HG03095 (cell line): ENCODE data around the gene ERC2.
A peak's percentile ranks its signal among the peaks of the same experiment; 100 is the strongest.

ENCODE experiments used
- ATAC-seq: cut with Tn5 transposase; IDR thresholded peaks from one replicate; pipeline ENCODE4 v1.9.1; 2021; ENCODE audit warnings: moderate library complexity; ENCODE audit not compliant: unreplicated experiment

The ERC2 gene

DNA sequence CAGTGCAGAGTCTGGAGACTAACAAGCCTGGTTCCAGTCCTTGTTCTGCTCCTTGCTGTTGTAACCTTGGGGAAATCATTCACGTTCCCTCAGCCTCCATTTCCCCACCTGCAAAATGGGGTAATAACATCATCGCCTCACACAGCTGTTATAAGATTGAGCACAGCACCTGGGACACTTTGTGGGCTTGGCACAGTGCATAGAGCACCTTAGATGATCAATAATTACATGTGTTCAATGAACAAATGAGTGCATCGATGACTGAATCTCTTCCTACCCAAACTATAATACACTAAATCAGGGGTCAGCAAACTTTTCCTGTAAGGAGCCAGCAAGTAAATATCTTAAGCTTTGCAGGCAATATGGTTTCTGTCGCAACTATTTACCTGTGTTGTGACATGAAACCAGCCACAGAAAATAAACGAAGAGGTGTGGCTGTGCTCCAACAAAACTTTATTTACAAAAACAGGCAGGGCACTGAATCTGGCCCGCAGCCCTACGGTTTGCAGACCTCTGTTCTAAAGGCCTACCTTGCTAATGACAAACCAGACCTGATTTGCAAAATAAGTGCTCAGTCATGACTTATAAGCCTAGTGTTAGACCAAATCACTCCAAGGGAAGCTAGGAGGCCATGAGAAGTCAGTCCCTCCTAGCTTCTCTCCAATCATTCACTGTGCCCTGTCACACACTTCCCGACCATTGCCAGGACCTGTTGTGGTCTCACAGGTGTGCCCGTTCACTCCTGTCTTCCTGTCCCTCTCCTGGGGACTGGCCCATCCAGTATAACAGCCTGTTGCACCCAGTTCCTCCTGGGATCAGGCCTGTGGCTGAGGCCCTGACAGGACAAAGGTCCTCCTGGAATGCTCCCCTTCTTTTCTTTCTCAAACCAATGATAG is 831.7 kb downstream of the ERC2 start:
- ATAC-seq, result no peak

DNA sequence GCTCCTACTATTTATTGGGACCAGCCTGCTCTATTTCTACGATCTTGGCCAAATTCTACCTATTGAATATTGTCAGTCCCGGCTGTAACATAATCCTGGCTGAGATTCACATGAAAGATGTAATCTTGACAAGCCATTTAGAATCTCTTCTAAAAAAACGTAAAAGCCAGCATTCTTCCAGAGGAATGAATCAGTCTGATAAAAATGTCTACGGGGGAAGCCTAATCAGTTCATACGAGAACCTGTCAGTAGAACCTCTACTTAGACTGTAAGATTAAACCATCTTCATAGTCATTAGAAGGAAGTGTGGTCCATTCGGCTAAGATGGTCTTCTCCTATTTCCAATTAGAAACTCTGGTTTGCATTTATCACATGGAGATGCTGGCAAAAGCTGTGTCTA is 833.9 kb downstream of the ERC2 start:
- ATAC-seq, result no peak

DNA sequence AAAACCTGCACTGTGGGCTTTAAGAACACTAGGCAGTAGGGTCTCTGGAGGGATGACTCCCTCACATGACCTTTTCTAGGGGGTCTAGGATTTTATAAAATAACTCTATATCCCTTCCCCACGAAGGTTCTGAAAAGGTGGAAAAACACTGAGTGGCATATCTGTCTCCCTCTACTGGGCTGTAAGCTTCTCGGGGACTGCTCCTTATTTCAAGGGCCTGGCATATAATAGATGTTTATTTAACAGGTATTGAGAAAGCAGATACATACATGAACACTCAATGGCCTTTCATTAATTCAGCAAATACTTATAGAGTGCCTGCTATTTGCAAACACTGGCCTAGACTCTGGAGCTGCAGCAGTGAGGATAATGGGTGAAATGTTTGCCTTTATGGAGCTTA is 834.9 kb downstream of the ERC2 start:
- ATAC-seq, result no peak

DNA sequence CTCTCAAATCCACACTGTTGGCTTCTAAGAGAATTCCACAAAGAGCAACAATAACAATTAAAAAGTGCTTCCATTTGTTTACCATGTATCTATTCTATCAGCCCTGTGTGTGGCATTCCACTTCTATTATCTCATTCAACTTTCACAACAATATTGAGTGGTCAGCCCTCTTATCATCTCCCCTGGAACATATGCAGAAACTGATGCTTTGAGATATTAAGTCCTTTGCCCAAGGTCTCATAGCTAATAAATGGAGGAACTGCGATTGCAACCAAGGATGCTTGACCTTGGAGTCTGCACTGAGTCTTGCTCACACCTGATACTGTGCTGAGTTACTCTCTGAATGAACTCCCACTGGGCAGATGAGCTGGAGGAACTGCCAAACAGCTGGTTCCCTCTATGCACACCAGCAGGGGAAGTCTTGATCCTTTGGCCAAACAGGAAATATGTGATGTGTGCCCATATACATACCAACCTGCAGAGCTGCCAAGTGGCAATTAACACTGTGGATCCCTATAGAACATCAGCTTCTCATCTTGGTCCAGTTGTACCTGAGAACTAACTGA is 836.4 kb downstream of the ERC2 start:
- no peak for ATAC-seq

DNA sequence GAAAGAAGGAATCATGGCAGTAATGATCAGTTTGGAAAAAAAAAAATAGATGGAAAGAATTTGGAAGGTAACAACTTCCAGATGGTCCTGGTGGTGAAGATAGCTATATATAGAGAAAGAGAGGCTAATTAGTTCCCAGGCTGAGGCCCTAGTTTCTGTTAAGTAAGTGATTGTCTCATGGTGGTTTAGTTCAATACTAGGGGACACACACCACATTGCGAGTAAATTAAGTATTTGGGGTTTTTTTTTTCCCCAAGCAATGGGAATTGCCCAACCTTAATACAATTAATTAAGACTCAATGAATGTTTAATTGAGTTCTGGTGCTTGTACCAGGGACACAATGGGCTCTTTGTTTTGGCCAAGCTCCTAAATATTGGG is 837.4 kb downstream of the ERC2 start:
- ATAC-seq, result no peak

DNA sequence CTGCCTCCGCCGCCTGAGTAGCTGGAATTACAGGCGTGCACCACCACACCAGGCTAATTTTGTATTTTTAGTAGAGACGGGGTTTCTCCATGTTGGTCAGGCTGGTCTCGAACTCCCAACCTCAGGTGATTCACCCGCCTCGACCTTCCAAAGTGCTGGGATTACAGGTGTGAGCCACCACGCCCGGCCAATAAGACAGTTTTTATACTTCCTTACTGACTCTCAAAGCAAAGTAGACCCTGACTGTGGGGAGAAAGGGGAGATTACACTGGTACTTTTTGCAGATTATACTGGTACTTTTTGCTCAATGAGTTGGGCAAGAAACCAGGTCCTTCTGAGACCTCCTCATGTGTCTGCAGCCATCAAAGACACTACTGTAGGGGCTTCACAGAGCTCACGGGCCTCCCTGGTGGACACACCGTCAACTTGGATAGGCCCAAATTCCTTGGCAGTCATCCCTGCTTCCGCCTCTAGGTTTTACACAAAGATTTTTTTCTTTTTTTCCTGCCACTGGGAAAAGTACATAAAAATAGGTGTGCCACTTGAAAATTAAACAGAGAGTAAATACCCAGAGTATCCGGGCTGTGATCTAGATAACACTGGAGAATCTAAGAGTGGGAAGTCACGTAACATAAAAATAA is 837.9 kb downstream of the ERC2 start:
- no peak for ATAC-seq

DNA sequence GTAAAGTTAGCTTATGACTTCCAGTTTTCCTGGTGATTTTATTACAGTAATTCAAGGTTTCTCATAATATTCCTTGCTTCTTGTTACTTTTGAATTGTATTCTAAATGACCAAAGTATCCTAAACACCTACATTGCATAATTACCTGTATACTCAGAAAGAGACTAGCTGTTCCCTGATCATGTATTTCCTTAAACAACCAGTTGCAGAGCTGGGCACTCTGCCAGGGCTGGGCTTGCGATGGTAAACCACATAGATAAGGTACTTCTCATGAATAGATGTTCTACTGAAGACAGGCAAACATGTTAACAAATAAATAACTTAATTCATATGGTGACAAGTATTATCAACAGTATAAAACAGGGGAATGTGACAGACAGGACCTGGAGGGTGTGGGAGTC is 838.8 kb downstream of the ERC2 start:
- ATAC-seq, result no peak

DNA sequence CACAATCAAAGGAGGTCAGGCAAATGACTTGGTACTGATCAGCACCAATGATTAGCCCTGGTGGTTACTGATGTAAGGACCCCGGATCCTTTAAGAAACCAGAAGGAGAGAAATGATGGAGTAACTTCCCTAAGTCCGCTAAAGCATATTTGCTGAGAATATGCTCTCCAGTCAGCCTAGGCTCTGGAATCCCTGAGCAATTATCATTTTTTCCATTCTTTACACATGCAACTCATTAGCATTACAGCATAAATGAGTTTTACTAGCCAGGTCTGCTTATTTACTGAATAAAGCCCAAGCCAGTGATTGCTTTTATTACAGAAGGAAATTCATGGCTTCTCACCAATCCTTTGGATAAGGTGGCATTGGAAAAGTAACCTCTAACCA is 842.0 kb downstream of the ERC2 start:
- ATAC-seq, result no peak

DNA sequence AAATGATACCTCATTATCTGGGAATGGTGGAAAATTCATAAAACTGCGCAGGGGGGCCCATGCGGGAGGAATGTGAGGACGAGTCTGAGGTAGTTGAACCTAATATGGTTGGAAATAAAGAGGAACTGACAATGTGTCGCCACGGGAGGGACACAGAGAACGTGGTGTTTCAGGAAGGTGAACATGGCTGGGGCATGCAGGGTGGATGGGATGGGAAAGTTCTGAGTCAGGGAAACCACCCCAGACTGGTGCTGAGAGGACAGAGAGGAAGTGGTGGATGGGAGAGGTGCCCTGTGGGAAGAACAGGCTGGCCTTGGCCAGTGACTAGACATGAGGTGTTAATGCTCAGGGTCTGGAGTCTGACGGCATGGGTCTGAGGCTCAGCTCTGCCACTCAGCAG is 844.0 kb downstream of the ERC2 start:
- no peak for ATAC-seq

DNA sequence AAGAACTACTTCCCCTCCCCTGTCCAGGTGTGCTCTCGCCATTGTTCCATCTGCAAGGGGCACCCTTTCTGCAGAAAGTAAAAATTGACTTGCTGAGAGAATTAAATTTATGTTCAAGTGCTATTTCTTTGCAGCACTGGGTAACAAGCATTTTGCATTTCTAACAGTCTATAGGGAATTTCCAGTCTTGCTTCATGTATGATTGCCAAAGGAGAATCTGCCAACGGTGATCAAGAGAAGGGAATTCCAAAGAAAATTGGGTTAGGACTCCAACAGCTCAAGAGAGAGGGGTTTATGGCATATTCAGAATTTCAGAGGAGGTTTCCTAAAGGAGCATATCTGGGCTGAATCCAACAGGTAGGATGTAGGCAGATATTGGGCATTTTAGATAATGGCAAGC is 844.5 kb downstream of the ERC2 start:
- no peak for ATAC-seq

DNA sequence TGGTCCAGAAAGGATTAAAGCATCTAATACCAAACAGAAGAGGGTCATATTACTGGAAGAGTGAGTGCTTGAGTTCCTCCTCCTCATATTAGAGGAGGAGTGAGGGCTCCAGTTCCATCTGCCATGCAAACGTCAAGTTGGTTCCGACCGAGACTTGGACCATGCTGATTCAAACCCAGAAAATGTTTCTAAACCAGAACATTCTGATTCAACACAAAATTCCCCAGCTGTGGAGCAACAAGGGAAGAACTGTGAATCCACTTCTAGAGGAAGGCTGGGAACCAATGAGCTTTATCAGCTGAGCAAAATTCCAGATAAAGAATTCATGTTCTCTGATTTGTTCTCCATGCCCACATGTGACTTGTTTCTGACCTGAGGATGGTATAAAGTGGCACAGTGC is 845.5 kb downstream of the ERC2 start:
- ATAC-seq, result no peak

DNA sequence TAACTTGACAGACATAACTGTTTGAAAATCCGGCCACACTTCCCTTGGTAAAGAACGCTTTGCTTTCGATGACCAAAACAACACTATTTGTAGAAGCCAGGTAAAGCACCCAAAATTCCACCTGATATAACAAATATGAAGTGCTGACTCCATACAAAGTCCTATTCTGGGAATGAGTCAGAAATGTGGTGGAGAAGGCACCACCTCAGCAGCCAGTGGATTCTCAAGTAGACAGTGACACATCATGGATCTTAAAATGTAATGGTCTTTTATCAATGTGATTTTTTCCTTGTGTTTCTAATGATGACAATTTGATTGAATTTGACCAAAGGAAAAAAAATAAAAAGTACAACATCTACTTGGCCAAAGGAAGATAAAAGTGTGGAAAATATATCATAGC is 846.2 kb downstream of the ERC2 start:
- ATAC-seq, result no peak

DNA sequence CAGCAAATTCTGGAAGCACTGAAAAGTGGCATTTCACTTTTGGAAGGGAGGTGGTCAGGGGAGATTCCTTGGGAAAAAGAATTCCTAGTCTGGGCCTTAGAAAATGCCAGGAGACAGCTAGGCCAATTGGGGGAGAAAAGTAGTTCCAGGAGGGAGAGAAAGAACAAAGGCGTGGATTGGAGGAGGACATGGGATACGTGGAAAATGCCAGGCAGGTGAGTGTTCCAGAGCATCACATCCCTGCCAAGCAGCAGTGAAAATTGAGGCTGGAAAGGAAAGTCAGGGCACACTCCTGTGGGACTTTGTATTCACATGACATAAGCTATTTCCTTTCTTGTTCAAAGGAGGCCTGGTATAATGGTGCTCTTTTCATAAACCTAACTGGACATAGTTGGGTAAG is 846.6 kb downstream of the ERC2 start:
- ATAC-seq, result no peak

DNA sequence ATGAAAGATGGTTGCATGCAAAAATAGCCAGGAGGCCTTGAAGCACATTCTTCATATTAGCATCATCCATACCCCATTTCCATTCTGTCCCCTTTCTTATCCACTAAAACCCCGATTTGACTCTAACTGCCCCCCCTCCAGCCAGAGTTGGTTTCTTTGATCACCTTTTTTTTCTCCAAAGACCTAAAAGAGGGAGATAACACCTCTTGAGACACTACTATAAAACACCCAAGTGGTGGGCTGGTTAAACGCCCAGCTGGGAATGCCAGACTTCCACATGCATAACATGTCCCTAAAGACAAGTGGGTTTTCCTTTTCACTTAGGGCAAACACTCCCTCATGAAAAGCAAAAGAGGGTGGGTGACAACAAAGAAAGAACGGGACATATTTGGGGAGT is 847.2 kb downstream of the ERC2 start:
- no peak for ATAC-seq

DNA sequence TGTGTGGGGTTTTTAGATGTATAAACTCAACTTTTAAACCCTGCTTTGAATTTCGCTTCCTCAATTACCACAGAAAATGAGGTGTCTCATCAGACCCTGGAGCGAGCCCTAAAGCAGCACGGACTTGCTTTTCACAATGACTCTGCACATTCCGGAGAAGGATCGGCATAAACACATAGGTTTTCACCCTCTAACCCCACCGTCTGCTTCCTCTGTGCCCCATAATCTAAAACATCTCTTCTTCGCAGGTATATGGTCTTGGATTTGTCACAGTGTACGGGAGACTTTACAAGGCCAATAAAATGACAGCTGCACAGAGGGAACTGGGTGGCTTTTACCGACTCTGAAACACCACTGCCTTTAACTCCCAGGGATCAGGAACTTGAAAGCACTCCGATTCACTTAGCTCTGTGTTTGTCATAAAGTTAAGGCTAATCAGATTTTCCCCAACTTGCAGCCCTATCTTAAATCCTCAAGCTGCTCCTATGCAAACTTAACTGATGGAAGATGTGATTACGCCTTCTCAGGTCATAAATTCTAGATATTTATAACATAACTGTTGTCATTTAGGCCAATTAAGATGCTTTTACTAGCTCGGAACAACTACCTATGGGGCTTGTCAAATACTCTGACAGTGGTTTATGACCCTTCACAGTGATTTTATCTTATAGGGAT is 847.8 kb downstream of the ERC2 start:
- peak; percentile 66 for ATAC-seq

DNA sequence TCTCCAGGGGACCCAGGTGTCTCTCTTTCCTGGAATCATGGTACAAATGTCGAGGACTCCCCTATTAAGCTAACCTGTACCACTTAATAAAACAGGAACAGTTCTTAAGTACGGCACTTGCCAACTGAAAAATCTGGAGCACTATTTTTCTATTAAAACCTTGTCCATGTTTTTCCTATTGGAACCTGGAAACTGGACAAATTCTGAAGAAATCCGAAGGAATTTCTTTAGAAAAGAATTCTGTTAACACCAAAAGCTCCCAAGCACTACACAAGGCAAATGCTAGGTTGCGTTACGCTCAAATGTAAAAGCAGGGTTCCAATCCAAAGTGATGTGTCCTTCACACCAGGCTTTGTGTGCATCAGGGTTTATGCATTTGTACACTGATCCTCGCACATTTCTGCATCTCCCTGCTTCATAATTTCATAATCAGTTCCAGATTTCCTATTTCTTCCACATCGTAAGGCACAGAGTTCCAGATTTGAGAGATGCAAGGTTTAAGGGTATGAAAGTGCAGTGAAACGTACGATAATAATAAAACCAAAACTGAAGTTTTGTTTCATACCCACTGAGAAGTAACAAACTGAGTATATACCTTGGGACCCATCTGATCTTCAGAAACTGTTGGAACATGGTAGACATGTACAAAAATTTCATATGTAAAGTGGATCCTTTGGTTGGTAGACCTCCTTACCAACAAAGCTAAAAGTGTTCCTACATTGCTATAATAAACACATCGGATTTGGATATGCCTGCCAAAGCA is 849.0 kb downstream of the ERC2 start:
- no peak for ATAC-seq

DNA sequence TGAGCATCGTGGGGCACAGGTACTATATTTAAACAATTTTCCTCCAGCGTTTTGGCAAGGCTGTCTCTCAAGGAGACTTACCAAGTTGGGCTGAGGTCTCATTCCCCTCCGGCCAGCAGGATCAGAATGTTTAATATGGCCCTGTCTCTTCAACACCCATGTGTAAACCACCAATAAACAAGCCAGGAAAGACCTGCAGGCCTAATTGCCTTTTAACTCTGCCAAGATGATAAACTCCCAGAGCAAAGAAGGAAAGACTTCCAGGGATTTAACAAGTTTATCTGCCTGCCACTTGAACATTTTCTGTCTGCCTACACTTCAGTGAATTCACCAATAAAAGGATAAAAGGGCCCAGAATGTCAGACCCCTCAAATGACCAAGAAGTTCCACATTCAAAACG is 850.9 kb downstream of the ERC2 start:
- ATAC-seq, result no peak

DNA sequence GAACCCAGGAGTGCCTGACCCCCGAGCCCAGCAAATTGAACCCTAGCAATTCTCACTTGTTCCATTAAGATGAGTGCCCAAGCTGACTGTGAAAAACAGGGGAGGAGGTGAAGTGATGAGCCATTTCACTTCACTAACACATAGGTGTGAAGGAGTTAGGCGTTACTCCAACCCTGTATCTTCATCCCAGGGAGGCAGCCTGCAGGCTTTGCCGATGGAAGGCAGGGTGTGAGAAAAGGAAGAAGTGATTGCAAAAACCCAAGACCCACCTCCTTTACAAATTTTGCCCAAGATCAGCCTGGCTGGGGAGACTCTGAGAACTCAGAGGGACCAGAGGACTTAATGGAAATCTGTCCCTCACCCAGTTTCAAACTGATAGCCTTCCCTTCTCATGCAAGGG is 851.5 kb downstream of the ERC2 start:
- no peak for ATAC-seq

DNA sequence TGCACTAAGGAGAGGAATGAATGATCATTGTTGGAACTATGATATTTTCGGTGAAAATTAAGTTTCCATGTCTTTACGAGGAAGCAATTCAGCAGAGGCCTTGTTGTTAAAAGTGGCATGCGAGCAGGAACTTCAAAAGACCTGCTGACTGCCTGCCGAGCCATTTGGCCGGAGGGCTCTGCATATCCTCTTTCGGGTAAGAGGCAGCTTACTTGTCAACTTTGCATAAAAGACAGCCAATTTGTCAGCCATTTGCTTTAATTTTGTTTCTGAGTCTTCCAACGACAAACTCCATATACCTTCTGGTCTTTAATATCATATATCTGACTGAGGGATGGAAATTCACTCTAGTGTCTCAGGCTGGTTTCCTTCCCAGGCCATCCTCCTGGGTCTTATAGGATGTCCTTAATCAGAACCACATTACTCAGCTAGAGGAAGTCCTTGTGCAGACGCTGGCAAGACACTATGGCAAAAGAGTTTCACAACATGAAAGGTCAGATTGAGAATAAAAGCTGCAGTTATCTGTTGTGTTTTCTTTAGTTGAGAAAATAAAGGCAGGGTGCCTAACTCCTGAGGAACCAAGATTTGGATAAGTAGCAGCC is 852.5 kb downstream of the ERC2 start:
- ATAC-seq, result no peak

DNA sequence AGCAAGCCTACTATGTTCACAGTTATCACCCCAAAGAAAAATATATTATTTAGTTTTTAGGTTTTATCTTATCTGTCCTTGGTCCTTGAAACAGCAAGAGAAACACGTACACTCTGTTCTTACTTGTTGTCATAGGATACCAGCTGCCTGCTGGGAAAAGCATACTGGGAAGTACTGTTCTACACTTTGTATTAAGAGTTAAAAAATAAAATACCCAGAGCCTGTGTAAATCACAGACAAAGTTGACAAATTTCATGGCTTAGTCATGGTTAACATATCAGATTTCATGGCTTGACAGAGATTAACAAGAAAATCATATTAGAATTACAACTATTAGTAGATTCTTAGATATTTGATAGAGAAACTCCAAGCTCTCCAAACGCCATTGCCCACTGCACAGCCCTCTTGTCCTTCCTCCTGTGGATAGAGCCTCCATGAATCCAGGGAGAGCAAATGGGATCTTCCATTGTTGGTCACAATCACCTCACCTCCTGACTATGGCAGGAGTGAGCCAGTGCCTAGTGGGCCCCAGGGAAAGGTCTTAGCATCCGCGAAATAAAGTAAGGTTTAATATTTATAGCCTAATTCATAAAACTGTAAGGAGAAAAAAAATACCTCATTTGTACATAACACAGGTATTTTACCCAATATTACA is 853.1 kb downstream of the ERC2 start:
- ATAC-seq, result no peak
